B cell (primary cell): ENCODE data around the gene RBPJ. TPM values are rescaled to one million over a fixed set of nuclear protein-coding genes. Genes with fewer than 3 reads are reported as not detected.

Experiments used
- ATAC-seq: fragments of 200-7000 bp; cut with Tn5 transposase; one replicate; pipeline ENCODE4 v1.10.0; 2021; ENCODE audit warnings: low read depth, mild to moderate bottlenecking, moderate number of reproducible peaks, moderate library complexity
- CTCF ChIA-PET: fragments of 350-600 bp; sonication (Branson Sonifier 250); formaldehyde crosslinking; loops from one replicate; lab custom pipeline; 2021; ENCODE audit warnings: antibody characterized with exemption, inconsistent platforms; lab: Charles Lee
- POLR2A ChIA-PET: fragments of 350-600 bp; sonication (Branson Sonifier 250); formaldehyde crosslinking; loops from one replicate; lab custom pipeline; 2021; ENCODE audit warnings: antibody characterized with exemption; lab: Charles Lee
- DNase-seq: peaks from one replicate; pipeline ENCODE4 v3.0.0; 2013
- H2AFZ ChIP-seq: 2 replicates; pipeline ENCODE4 v1.6.1; 2012; ENCODE audit warnings: mild to moderate bottlenecking, low read depth, low read length; ENCODE audit not compliant: insufficient read depth, poor library complexity, severe bottlenecking
- H3K27ac ChIP-seq, 2 donors: 1 replicate in 1 of 2; 2 replicates in 1 of 2; pipeline ENCODE4 v1.5.1; 2012 to 2013; ENCODE audit warnings: low read length in 2 of 2, mild to moderate bottlenecking in 2 of 2, moderate library complexity in 1 of 2
- H3K27me3 ChIP-seq, 4 experiments: fragments of 200-600 bp in 1 of 4; sonication (generic) in 1 of 4; replicated peaks in 1 of 4; 1 replicate in 2 of 4; 2 replicates in 2 of 4; pipeline versions ENCODE4 v1.6.1 to v1.7.0; 2013 to 2016; ENCODE audit warnings: low read length in 3 of 4, mild to moderate bottlenecking in 2 of 4, mixed read lengths in 1 of 4, moderate library complexity in 1 of 4; ENCODE audit not compliant: insufficient read depth in 4 of 4, control insufficient read depth in 3 of 4; ENCODE audit errors: control extremely low read depth in 1 of 4
- H3K36me3 ChIP-seq, 2 experiments: replicated peaks in 1 of 2; 1 replicate in 1 of 2; 2 replicates in 1 of 2; pipeline versions ENCODE4 v1.6.1 to v1.7.1; 2013; ENCODE audit warnings: low read length in 1 of 2; ENCODE audit not compliant: insufficient read depth in 2 of 2, control insufficient read depth in 1 of 2; ENCODE audit errors: control extremely low read depth in 1 of 2, extremely low read depth in 1 of 2
- H3K4me1 ChIP-seq, 2 donors: fragments of 200-600 bp in 1 of 2; sonication (generic) in 1 of 2; 1 replicate in 1 of 2; 2 replicates in 1 of 2; pipeline versions ENCODE4 v1.5.1 to v1.6.1; 2013 to 2017; ENCODE audit warnings: low read length in 2 of 2; ENCODE audit not compliant: control insufficient read depth in 2 of 2, insufficient read depth in 2 of 2
- H3K4me2 ChIP-seq: replicated peaks from 2 replicates; pipeline ENCODE3; 2012; ENCODE audit warnings: mild to moderate bottlenecking, low read depth, low read length; ENCODE audit not compliant: poor library complexity, severe bottlenecking
- H3K4me3 ChIP-seq, 5 experiments: fragments of 200-600 bp in 1 of 5; sonication (generic) in 1 of 5; 1 replicate in 3 of 5; 2 replicates in 2 of 5; pipeline versions ENCODE4 v1.5.1 to v1.7.0; 2011 to 2016; ENCODE audit warnings: low read length in 4 of 5, mild to moderate bottlenecking in 4 of 5, low read depth in 2 of 5, control low read depth in 1 of 5, moderate library complexity in 1 of 5; ENCODE audit not compliant: insufficient read depth in 1 of 5; ENCODE audit errors: control extremely low read depth in 1 of 5, extremely low read depth in 1 of 5
- H3K79me2 ChIP-seq: fragments of 200-600 bp; sonication (generic); one replicate; pipeline ENCODE4 v1.6.0; 2016; ENCODE audit warnings: low read length; ENCODE audit not compliant: control insufficient read depth, insufficient read depth
- H3K9ac ChIP-seq: fragments of 200-600 bp; sonication (generic); 2 replicates; pipeline ENCODE4 v1.6.1; 2017; ENCODE audit warnings: mild to moderate bottlenecking, low read length, moderate library complexity
- H3K9me3 ChIP-seq, 3 donors: one replicate each; pipeline versions ENCODE4 v1.6.1 to v1.7.1; 2013; ENCODE audit warnings: low read length in 2 of 3; ENCODE audit not compliant: control insufficient read depth in 2 of 3, insufficient read depth in 1 of 3; ENCODE audit errors: control extremely low read depth in 1 of 3
- H4K20me1 ChIP-seq: 2 replicates; pipeline ENCODE4 v1.6.0; 2012; ENCODE audit warnings: mild to moderate bottlenecking, low read length; ENCODE audit not compliant: insufficient read depth, control insufficient read depth, poor library complexity, severe bottlenecking
- H3K27ac Mint-ChIP-seq: one replicate; pipeline ENCODE4 v1.8.0; 2021; ENCODE audit warnings: mixed read lengths
- H3K27me3 Mint-ChIP-seq: one replicate; pipeline ENCODE4 v1.8.0; 2021; ENCODE audit warnings: mixed read lengths
- H3K4me1 Mint-ChIP-seq: one replicate; pipeline ENCODE4 v1.8.0; 2021; ENCODE audit warnings: mixed read lengths
- H3K4me3 Mint-ChIP-seq: one replicate; pipeline ENCODE4 v1.8.0; 2021; ENCODE audit warnings: mixed read lengths
- H3K9me3 Mint-ChIP-seq: one replicate; pipeline ENCODE4 v1.8.0; 2022; ENCODE audit warnings: mixed read lengths; ENCODE audit not compliant: insufficient read depth
- CTCF ChIP-seq: fragments of 200-600 bp; IDR thresholded peaks from one replicate; pipeline ENCODE4 v1.8.0; 2022; ENCODE audit warnings: antibody characterized with exemption, mild to moderate bottlenecking
- EZH2 ChIP-seq: IDR thresholded peaks from 2 replicates; pipeline ENCODE4 v1.6.1; 2012; ENCODE audit warnings: borderline replicate concordance, low read depth, mild to moderate bottlenecking, moderate library complexity, low read length; ENCODE audit not compliant: insufficient read depth, poor library complexity, severe bottlenecking
- WGBS: methylation state at CpG from one replicate; pipeline ENCODE4 v1.1.5; 2013; ENCODE audit warnings: missing lambda C conversion rate; ENCODE audit not compliant: insufficient coverage; 5-methylcytosine and 5-hydroxymethylcytosine counted together
- intact Hi-C: fragments of 100-400 bp; cut with micrococcal nuclease; formaldehyde crosslinking; loops from one replicate; pipeline ENCODE4 v1.10.0; 2022
- polyA plus RNA-seq: library from polyadenylated mRNA; depleted of rRNA; stranded (reverse); fragments of >200 nt; gene quantifications from 2 replicates; pipeline ENCODE4 v1.2.3, GENCODE V29; 2012
- total RNA-seq, 2 donors: library from RNA; stranded (reverse); fragments of 120-200 nt in 1 of 2; gene quantifications; 1 replicate in 1 of 2; 2 replicates in 1 of 2; pipeline versions ENCODE4 v1.2.3 to v1.2.4, GENCODE V29; 2013 to 2022

RBPJ gene
- total and polyA plus RNA-seq, 2 donors (not counting 1 experiment from before 2014, with no cell fraction given): 10.6 to 50.1 TPM

DNA sequence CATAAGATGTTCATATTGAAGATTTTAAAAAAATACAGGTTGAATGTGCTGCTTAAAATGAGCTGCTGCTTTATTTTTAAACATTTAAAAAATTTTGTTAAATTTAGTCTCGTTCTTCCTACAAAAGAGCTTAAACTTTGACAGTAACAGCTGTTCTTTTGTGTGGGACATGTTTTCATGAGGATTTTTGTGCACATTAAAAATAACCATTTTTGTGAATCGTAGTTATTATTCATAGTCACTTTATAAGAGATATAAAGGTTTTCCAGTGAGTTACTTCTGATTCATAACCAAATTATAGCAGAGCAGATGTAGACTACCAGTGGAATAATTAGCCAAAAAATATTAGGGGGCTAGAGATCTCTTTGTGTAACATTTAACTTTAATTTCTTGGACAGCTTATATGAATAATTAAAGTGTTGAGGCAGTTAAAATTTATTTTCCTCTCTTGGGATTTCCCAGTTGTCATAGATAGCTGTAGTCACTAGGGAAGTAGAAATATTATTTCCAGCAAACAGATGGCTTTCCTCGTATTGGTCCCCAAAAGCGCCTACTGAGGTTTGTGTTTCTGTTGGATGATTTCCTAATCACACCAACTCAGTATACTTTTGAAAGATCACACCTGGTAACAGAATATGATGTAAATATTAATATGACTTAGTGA is 24.2 kb downstream of the RBPJ start:
- H3K4me3 Mint-ChIP-seq: no peak overlapping the region
- DNase-seq (no peak), ATAC-seq (no peak)
- H3K4me1 ChIP-seq: no peaks in the 10 kb centered on the region
- H3K4me2 ChIP-seq: no peak overlapping the region
- H3K9ac ChIP-seq: no peak overlapping the region
- no peaks in the 10 kb centered on the region for H3K9me3 ChIP-seq
- H4K20me1 ChIP-seq: peaks cover 56% of the 10 kb centered on the region
- peaks cover 52% of the 10 kb centered on the region for H3K4me1 Mint-ChIP-seq
- H3K36me3 ChIP-seq: no peaks in the 10 kb centered on the region
- no peak overlapping the region for H3K27ac Mint-ChIP-seq
- no peak overlapping the region for H3K27ac ChIP-seq
- no peaks in the 10 kb centered on the region for H3K9me3 Mint-ChIP-seq
- H3K4me3 ChIP-seq: no peak overlapping the region
- peaks cover 91% of the 10 kb centered on the region for H3K79me2 ChIP-seq
- POLR2A ChIA-PET: no interaction called here
- TF ChIP-seq EZH2: no peak
- TF ChIP-seq CTCF: no peak
- CTCF ChIA-PET: interaction anchor here (0.9 kb wide), 1 partner anchor 13 kb away, joined by 4 read pairs; no protein-coding TSS in a partner anchor
- no peaks in the 10 kb centered on the region for H3K27me3 ChIP-seq
- intact Hi-C loops: no loop called here
- WGBS: no CpG with 5 or more reads among the region's 4 CpGs
- no peaks in the 10 kb centered on the region for H3K27me3 Mint-ChIP-seq
- no peak overlapping the region for H2AFZ ChIP-seq

DNA sequence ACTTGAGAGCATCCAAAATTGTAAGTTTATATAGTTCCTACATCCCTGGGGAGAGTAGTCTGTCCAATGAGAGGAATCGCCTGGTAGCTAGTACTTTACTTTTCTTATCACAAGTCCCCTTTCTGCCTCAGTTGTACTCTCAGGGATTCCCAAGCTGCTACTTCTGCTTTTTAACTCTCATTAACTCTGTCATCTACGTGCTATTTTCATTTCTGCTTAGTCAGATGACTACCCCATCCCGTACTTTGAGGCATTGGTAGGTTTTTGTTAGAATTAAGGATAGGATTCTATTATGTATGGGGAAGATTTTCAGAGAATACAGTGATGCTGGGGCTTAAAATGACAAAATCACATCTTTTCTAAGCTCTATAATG is 24.7 kb downstream of the RBPJ start:
- Histone ChIP-seq H3K9ac (no peak overlapping the region), H2AFZ (no peak overlapping the region), H3K79me2 (peaks cover 91% of the 10 kb centered on the region), H3K4me1 (no peaks in the 10 kb centered on the region), H3K9me3 (no peaks in the 10 kb centered on the region), H3K4me3 (no peak overlapping the region), H3K36me3 (no peaks in the 10 kb centered on the region), H4K20me1 (peaks cover 58% of the 10 kb centered on the region), H3K27me3 (no peaks in the 10 kb centered on the region), H3K27ac (no peak overlapping the region), H3K4me2 (no peak overlapping the region)
- POLR2A ChIA-PET: no interaction called here
- peaks cover 49% of the 10 kb centered on the region for H3K4me1 Mint-ChIP-seq
- CTCF ChIA-PET: interaction anchor here (0.9 kb wide), 1 partner anchor 13 kb away, joined by 4 read pairs; no protein-coding TSS in a partner anchor
- no peak for TF ChIP-seq EZH2
- no peak for TF ChIP-seq CTCF
- H3K4me3 Mint-ChIP-seq: no peak overlapping the region
- intact Hi-C loops: no loop called here
- no peaks in the 10 kb centered on the region for H3K9me3 Mint-ChIP-seq
- H3K27ac Mint-ChIP-seq: no peak overlapping the region
- no peaks in the 10 kb centered on the region for H3K27me3 Mint-ChIP-seq
- ATAC-seq: no peak
- DNase-seq: no peak
- no CpG with 5 or more reads among the region's 3 CpGs for WGBS
